Suprapubic skin (tissue), 3 donors: ENCODE data around the gene GTF2H1.

ENCODE experiments used
- POLR2A ChIP-seq, 2 donors: fragments of 450-650 bp; IDR thresholded peaks; one replicate each; pipeline ENCODE4 v1.6.1; 2017; ENCODE audit warnings: antibody characterized with exemption in 2 of 2, mild to moderate bottlenecking in 2 of 2, moderate library complexity in 2 of 2
- TF ChIP-seq, protein P1 (sequence below), 2 donors: fragments of 200-600 bp in 1 of 2; fragments of 450-650 bp in 1 of 2; sonication (generic) in 1 of 2; IDR thresholded peaks; one replicate each; pipeline ENCODE4 v1.5.1; 2016 to 2019; ENCODE audit warnings: antibody characterized with exemption in 2 of 2, mild to moderate bottlenecking in 1 of 2, moderate library complexity in 1 of 2

DNA sequence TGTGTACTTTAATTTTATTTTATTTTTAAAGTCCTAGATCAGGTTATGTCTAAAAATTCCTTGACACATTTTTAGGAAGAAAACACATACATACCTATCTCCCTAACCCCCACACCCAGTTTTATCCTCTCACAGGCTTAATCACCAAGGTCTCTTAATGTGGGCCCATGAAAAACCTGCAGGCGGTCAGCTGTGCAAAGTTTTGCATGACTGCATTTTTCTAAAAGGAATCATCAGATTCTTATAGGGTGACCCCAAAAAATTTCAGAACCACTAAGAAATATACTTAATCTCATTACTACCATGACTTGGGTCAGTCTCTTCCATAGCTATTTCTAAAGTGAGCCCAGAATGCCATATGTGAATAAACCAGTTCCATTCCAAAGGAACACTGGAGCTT is 36.5 kb upstream of the GTF2H1 start:
- TF ChIP-seq, protein P1, sequence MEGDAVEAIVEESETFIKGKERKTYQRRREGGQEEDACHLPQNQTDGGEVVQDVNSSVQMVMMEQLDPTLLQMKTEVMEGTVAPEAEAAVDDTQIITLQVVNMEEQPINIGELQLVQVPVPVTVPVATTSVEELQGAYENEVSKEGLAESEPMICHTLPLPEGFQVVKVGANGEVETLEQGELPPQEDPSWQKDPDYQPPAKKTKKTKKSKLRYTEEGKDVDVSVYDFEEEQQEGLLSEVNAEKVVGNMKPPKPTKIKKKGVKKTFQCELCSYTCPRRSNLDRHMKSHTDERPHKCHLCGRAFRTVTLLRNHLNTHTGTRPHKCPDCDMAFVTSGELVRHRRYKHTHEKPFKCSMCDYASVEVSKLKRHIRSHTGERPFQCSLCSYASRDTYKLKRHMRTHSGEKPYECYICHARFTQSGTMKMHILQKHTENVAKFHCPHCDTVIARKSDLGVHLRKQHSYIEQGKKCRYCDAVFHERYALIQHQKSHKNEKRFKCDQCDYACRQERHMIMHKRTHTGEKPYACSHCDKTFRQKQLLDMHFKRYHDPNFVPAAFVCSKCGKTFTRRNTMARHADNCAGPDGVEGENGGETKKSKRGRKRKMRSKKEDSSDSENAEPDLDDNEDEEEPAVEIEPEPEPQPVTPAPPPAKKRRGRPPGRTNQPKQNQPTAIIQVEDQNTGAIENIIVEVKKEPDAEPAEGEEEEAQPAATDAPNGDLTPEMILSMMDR (IDR thresholded peaks at IDR 0.05) = no peak
- TF ChIP-seq POLR2A (IDR thresholded peaks at IDR 0.05) = no peak
